Dendritic cell treated with granulocyte-macrophage colony-stimulating factor and Interleukin-4, amounts not matched to agents 40 ng/mL and 50 ng/mL, for 4 days (primary cell): ENCODE measurements around the gene TMED8.

Source experiments
- H3K27ac Mint-ChIP-seq: one replicate; pipeline ENCODE4 v1.8.0; 2022; ENCODE audit warnings: mild to moderate bottlenecking, mixed read lengths
- H3K27me3 Mint-ChIP-seq: one replicate; pipeline ENCODE4 v1.8.0; 2022; ENCODE audit warnings: mild to moderate bottlenecking, mixed read lengths
- H3K36me3 Mint-ChIP-seq: one replicate; pipeline ENCODE4 v1.8.0; 2022; ENCODE audit warnings: low read depth, mixed read lengths
- H3K4me1 Mint-ChIP-seq: one replicate; pipeline ENCODE4 v1.8.0; 2022; ENCODE audit warnings: low read depth, mixed read lengths
- H3K4me3 Mint-ChIP-seq: one replicate; pipeline ENCODE4 v1.8.0; 2022; ENCODE audit warnings: mild to moderate bottlenecking, moderate library complexity, mixed read lengths
- H3K9me3 Mint-ChIP-seq: one replicate; pipeline ENCODE4 v1.8.0; 2022; ENCODE audit warnings: mixed read lengths
- intact Hi-C: fragments of 100-400 bp; cut with micrococcal nuclease; formaldehyde crosslinking; loops from one replicate; pipeline ENCODE4 v1.15.0; 2022

TMED8 gene

DNA sequence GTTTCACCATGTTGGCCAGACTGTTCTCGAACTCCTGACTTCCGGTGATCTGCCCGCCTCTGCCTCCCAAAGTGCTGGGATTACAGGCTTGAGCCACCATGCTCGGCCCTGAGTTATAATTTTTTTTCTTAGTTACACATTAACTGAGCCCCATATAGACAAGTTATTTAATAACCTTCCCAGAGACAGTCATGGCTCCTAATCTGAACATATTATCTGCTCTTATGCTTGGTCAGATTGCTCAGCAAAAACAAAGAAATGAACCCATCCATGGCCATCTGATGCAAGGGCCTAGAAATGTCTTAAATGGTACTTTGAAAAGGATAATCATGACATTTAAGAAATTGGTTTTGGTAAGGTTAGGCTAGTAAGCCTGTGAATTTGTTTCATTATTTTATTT lies 13.3 kb upstream of the TMED8 start:
- Mint-ChIP-seq H3K27me3 (no peaks in the 10 kb centered on the region), H3K4me3 (no peak overlapping the region), H3K4me1 (no peaks in the 10 kb centered on the region), H3K27ac (no peak overlapping the region), H3K9me3 (no peaks in the 10 kb centered on the region), H3K36me3 (no peaks in the 10 kb centered on the region)
- intact Hi-C loops = no loop called here

GRCh38 chr14:77378701-77379100 lies 1.8 kb upstream of the TMED8 start:
- Mint-ChIP-seq H3K27ac (no peak overlapping the region), H3K36me3 (no peaks in the 10 kb centered on the region), H3K4me3 (no peak overlapping the region), H3K9me3 (no peaks in the 10 kb centered on the region), H3K27me3 (no peaks in the 10 kb centered on the region), H3K4me1 (peaks cover 34% of the 10 kb centered on the region)
- intact Hi-C loops = no loop called here

DNA sequence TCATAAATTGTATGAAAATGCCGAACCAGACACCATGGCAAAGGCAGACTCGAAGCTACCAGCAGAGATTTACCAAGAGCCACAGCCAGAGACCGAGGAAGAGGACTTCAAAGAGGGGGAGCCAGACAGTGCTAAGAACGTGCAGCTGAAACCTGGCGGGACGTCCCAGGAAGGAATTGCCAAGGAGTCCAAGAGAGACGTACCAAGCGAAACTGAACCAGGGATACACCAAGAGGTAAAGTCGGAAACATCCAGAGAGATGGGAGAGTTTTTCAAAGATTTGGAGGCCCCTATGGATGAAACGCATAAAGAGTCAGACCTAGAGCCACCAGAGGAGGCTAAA lies 579 bp upstream of the TMED8 start:
- Mint-ChIP-seq H3K27me3 (no peaks in the 10 kb centered on the region), H3K4me1 (peaks cover 42% of the 10 kb centered on the region), H3K4me3 (no peak overlapping the region), H3K36me3 (no peaks in the 10 kb centered on the region), H3K9me3 (no peaks in the 10 kb centered on the region), H3K27ac (no peak overlapping the region)
- intact Hi-C loops = loop anchor here (1.0 to 2.0 kb wide), 2 partner anchors 57 to 80 kb away; partner anchors contain the start of genes GSTZ1, POMT2 and VIPAS39

GRCh38 chr14:77375973-77376770 lies 722 bp downstream of the TMED8 start:
- Mint-ChIP-seq H3K27me3 (no peaks in the 10 kb centered on the region), H3K4me1 (peaks cover 43% of the 10 kb centered on the region), H3K4me3 (no peak overlapping the region), H3K27ac (no peak overlapping the region), H3K9me3 (no peaks in the 10 kb centered on the region), H3K36me3 (no peaks in the 10 kb centered on the region)
- intact Hi-C loops = loop anchor here (2.0 kb wide), 1 partner anchor 55 kb away; the partner anchor contains the start of genes GSTZ1 and POMT2

GRCh38 chr14:77375164-77375950 lies 1.5 kb downstream of the TMED8 start:
- Mint-ChIP-seq H3K36me3 (no peaks in the 10 kb centered on the region), H3K4me1 (peaks cover 35% of the 10 kb centered on the region), H3K27me3 (no peaks in the 10 kb centered on the region), H3K4me3 (no peak overlapping the region), H3K9me3 (no peaks in the 10 kb centered on the region), H3K27ac (no peak overlapping the region)
- intact Hi-C loops = no loop called here

DNA sequence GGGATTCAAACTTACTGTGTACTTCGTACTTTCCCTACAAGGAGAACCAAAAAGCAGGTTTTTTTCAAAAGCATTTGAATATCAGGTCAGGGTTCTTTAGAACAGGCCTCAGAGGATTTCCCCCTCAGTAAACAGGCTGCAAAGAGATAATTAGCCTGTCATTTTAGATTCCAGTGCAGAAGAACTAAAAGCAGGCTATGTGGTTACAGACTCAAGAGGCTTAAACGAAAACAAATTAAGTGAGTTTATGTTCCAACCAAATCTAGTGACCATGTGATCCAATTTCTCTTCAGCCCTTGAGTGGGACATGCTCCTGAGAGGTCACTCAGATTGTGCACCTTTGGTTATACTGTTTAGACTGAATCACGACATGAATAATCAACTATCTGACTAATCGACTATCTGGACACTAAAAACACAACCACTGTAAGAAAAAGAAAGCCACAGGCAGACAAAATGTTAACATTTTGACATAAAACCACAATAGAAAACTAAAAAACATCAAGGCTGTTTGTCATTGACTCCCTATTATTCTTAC lies 4.5 kb downstream of the TMED8 start:
- peaks cover 43% of the 10 kb centered on the region for H3K4me1 Mint-ChIP-seq
- intact Hi-C loops = no loop called here
- no peaks in the 10 kb centered on the region for H3K36me3 Mint-ChIP-seq
- H3K27me3 Mint-ChIP-seq = no peaks in the 10 kb centered on the region
- H3K9me3 Mint-ChIP-seq = no peaks in the 10 kb centered on the region
- no peak overlapping the region for H3K27ac Mint-ChIP-seq
- H3K4me3 Mint-ChIP-seq = no peak overlapping the region

- intact Hi-C loops = no loop called here
- H3K9me3 Mint-ChIP-seq = no peaks in the 10 kb centered on the region
- no peak overlapping the region for H3K27ac Mint-ChIP-seq
- no peaks in the 10 kb centered on the region for H3K27me3 Mint-ChIP-seq
- H3K4me3 Mint-ChIP-seq = no peak overlapping the region
- no peaks in the 10 kb centered on the region for H3K36me3 Mint-ChIP-seq
- H3K4me1 Mint-ChIP-seq = peaks cover 28% of the 10 kb centered on the region
Observed at GRCh38 chr14:77369285-77369684, 7.6 kb downstream of the TMED8 start.

GRCh38 chr14:77364146-77364545 lies 12.7 kb downstream of the TMED8 start:
- Mint-ChIP-seq H3K4me1 (peaks cover 27% of the 10 kb centered on the region), H3K4me3 (no peak overlapping the region), H3K27me3 (no peaks in the 10 kb centered on the region), H3K9me3 (no peaks in the 10 kb centered on the region), H3K27ac (no peak overlapping the region), H3K36me3 (no peaks in the 10 kb centered on the region)
- intact Hi-C loops = no loop called here

DNA sequence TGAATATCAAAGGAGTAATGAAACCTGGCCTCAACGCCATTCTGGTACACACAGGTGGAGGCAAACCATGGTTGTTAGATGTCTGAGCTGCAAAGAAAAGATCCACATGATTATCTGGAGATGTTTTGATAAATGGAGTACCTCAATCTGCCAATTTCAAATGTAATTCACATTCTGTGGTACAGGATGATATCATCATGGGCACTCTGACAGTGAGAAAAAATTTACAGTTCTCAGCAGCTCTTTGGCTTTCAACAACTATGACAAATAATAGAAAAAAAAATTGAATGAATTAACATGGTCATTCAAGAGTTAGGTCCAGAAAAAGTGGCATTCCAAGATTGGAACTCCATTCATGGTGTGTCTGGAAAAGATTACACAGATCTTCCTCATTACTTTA lies 17.3 kb downstream of the TMED8 start:
- no peak overlapping the region for H3K4me3 Mint-ChIP-seq
- H3K27me3 Mint-ChIP-seq = no peaks in the 10 kb centered on the region
- no peak overlapping the region for H3K27ac Mint-ChIP-seq
- peaks cover 25% of the 10 kb centered on the region for H3K4me1 Mint-ChIP-seq
- no peaks in the 10 kb centered on the region for H3K36me3 Mint-ChIP-seq
- intact Hi-C loops = no loop called here
- no peaks in the 10 kb centered on the region for H3K9me3 Mint-ChIP-seq

- Mint-ChIP-seq H3K36me3 (no peaks in the 10 kb centered on the region), H3K4me3 (no peak overlapping the region), H3K27me3 (no peaks in the 10 kb centered on the region), H3K27ac (no peak overlapping the region), H3K9me3 (no peaks in the 10 kb centered on the region), H3K4me1 (peaks cover 5% of the 10 kb centered on the region)
- intact Hi-C loops = no loop called here
Observed at GRCh38 chr14:77356899-77357298, 20.0 kb downstream of the TMED8 start.

DNA sequence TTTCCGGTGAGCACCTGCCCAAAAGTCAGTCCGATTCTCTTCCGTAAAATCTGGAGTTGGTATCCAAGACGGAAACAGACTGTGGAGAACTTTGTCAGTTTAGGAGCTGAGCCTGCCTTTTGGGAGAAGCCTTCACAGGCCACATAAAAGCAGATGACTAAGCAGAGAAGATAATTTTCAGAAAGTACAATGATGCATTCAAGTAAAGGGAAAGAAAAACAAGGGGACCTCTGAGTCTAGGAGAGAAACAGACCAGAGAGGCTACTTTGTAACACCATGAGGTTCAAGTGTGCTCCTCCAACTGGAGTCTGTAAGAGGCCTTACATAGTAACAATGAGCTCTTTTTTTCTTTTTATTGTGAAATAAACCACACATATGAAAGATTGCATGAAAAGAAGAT lies 21.1 kb downstream of the TMED8 start:
- H3K36me3 Mint-ChIP-seq = peaks cover 2% of the 10 kb centered on the region
- no peaks in the 10 kb centered on the region for H3K9me3 Mint-ChIP-seq
- intact Hi-C loops = no loop called here
- H3K27ac Mint-ChIP-seq = no peak overlapping the region
- peaks cover 5% of the 10 kb centered on the region for H3K4me1 Mint-ChIP-seq
- H3K4me3 Mint-ChIP-seq = no peak overlapping the region
- H3K27me3 Mint-ChIP-seq = no peaks in the 10 kb centered on the region

GRCh38 chr14:77353469-77354141 lies 23.3 kb downstream of the TMED8 start:
- peaks cover 5% of the 10 kb centered on the region for H3K4me1 Mint-ChIP-seq
- intact Hi-C loops = no loop called here
- no peaks in the 10 kb centered on the region for H3K9me3 Mint-ChIP-seq

GRCh38 chr14:77347751-77348150 lies 29.1 kb downstream of the TMED8 start:
- peaks cover 21% of the 10 kb centered on the region for H3K4me1 Mint-ChIP-seq
- H3K9me3 Mint-ChIP-seq = no peaks in the 10 kb centered on the region
- peak overlapping the region; percentile 68 for H3K27ac Mint-ChIP-seq
- H3K36me3 Mint-ChIP-seq = peaks cover 33% of the 10 kb centered on the region
- no peak overlapping the region for H3K4me3 Mint-ChIP-seq
- intact Hi-C loops = no loop called here
- no peaks in the 10 kb centered on the region for H3K27me3 Mint-ChIP-seq

More at GRCh38 chr14:77353469-77354141, 23.3 kb downstream of the TMED8 start:
- Mint-ChIP-seq H3K27ac (no peak overlapping the region), H3K4me3 (no peak overlapping the region), H3K27me3 (no peaks in the 10 kb centered on the region), H3K36me3 (peaks cover 19% of the 10 kb centered on the region)

- peaks cover 45% of the 10 kb centered on the region for H3K36me3 Mint-ChIP-seq
- H3K27me3 Mint-ChIP-seq = no peaks in the 10 kb centered on the region
- H3K27ac Mint-ChIP-seq = no peak overlapping the region
- peaks cover 21% of the 10 kb centered on the region for H3K4me1 Mint-ChIP-seq
- H3K4me3 Mint-ChIP-seq = no peak overlapping the region
- H3K9me3 Mint-ChIP-seq = no peaks in the 10 kb centered on the region
- intact Hi-C loops = no loop called here
Observed at GRCh38 chr14:77346495-77346894, 30.4 kb downstream of the TMED8 start.
